ENCODE data around the gene FGF14.

GRCh38 chr13:101858860-101859259, 543.0 kb downstream of the FGF14 start:
- TF ChIP-seq, protein P1, sequence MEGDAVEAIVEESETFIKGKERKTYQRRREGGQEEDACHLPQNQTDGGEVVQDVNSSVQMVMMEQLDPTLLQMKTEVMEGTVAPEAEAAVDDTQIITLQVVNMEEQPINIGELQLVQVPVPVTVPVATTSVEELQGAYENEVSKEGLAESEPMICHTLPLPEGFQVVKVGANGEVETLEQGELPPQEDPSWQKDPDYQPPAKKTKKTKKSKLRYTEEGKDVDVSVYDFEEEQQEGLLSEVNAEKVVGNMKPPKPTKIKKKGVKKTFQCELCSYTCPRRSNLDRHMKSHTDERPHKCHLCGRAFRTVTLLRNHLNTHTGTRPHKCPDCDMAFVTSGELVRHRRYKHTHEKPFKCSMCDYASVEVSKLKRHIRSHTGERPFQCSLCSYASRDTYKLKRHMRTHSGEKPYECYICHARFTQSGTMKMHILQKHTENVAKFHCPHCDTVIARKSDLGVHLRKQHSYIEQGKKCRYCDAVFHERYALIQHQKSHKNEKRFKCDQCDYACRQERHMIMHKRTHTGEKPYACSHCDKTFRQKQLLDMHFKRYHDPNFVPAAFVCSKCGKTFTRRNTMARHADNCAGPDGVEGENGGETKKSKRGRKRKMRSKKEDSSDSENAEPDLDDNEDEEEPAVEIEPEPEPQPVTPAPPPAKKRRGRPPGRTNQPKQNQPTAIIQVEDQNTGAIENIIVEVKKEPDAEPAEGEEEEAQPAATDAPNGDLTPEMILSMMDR (IDR thresholded peaks at IDR 0.05; ENCODE audit: insufficient read depth, low read depth, low read length), result no peak
- no peak for TF ChIP-seq EZH2 (IDR thresholded peaks at IDR 0.05; ENCODE audit: insufficient read depth, low read length)

Measured in astrocyte (in vitro differentiated cells and primary cell).